Measurements from ENCODE around the gene WDFY4. TPM values are rescaled to one million over a fixed set of nuclear protein-coding genes. Genes with fewer than 3 reads are reported as not detected.

Gene WDFY4
- total and polyA plus RNA-seq, 4 donors, result 4.6 to 26.9 (median 13.5) TPM

- 56 to 63% methylated on average over 4 to 5 of the region's 5 CpGs for WGBS, 2 donors
- ATAC-seq (ENCODE audit: insufficient read depth, low FRiP score) (no peak), DNase-seq (no peak)
- Histone ChIP-seq H3K9ac (ENCODE audit: insufficient read depth in 1 of 2, low read length in 2 of 2) (no peak overlapping the region), H3K4me3 (no peak overlapping the region), H3K27me3 (ENCODE audit: control insufficient read depth in 3 of 3, insufficient read depth in 3 of 3, low read length in 2 of 3) (no peaks in the 10 kb centered on the region), H3K4me1 (ENCODE audit: control insufficient read depth in 5 of 5, insufficient read depth in 5 of 5, low read length in 5 of 5) (peaks cover 2 to 37% (median 5%) of the 10 kb centered on the region in 5 donors), H3K9me3 (ENCODE audit: control insufficient read depth in 4 of 4, insufficient read depth in 3 of 4, low read length in 3 of 4) (no peaks in the 10 kb centered on the region), H3K36me3 (ENCODE audit: control insufficient read depth in 4 of 4, insufficient read depth in 4 of 4, low read length in 4 of 4) (no peaks in the 10 kb centered on the region), H3K27ac (ENCODE audit: low read depth in 1 of 2, low read length in 1 of 2) (no peak overlapping the region)
- TF ChIP-seq CTCF (IDR thresholded peaks at IDR 0.05; ENCODE audit: control extremely low read depth, extremely low read depth), result no peak
These were observed 19.5 kb downstream of the WDFY4 start for GRCh38 chr10:48704156-48704555.

- Histone ChIP-seq H3K4me1 (ENCODE audit: control insufficient read depth in 5 of 5, insufficient read depth in 5 of 5, low read length in 5 of 5) (peaks cover 2 to 37% (median 5%) of the 10 kb centered on the region in 5 donors), H3K9ac (ENCODE audit: insufficient read depth in 1 of 2, low read length in 2 of 2) (no peak overlapping the region), H3K27me3 (ENCODE audit: control insufficient read depth in 3 of 3, insufficient read depth in 3 of 3, low read length in 2 of 3) (no peaks in the 10 kb centered on the region), H3K36me3 (ENCODE audit: control insufficient read depth in 4 of 4, insufficient read depth in 4 of 4, low read length in 4 of 4) (no peaks in the 10 kb centered on the region), H3K4me3 (no peak overlapping the region), H3K9me3 (ENCODE audit: control insufficient read depth in 4 of 4, insufficient read depth in 3 of 4, low read length in 3 of 4) (no peaks in the 10 kb centered on the region), H3K27ac (ENCODE audit: low read depth in 1 of 2, low read length in 1 of 2) (no peak overlapping the region)
- whole genome bisulfite sequencing, 2 donors, result 66 to 80% methylated on average over 9 of the region's 9 CpGs
- ATAC-seq (ENCODE audit: insufficient read depth, low FRiP score), result no peak
- DNase-seq, result no peak
- no peak for TF ChIP-seq CTCF (IDR thresholded peaks at IDR 0.05; ENCODE audit: control extremely low read depth, extremely low read depth)
These were observed 20.8 kb downstream of the WDFY4 start for GRCh38 chr10:48705401-48705938.

GRCh38 chr10:48707472-48707871 is 22.8 kb downstream of the WDFY4 start:
- peaks cover 2 to 32% (median 18%) of the 10 kb centered on the region in 5 donors for H3K4me1 ChIP-seq (ENCODE audit: control insufficient read depth in 5 of 5, insufficient read depth in 5 of 5, low read length in 5 of 5)
- no peak overlapping the region for H3K4me3 ChIP-seq
- no peak for TF ChIP-seq CTCF (IDR thresholded peaks at IDR 0.05; ENCODE audit: control extremely low read depth, extremely low read depth)
- H3K9me3 ChIP-seq (ENCODE audit: control insufficient read depth in 4 of 4, insufficient read depth in 3 of 4, low read length in 3 of 4), result no peaks in the 10 kb centered on the region
- DNase-seq (peak in 1 of 3 donors; percentile 9), ATAC-seq (ENCODE audit: insufficient read depth, low FRiP score) (no peak)
- H3K9ac ChIP-seq (ENCODE audit: insufficient read depth in 1 of 2, low read length in 2 of 2), result no peak overlapping the region
- WGBS, 2 donors, result 14 to 39% methylated on average over 2 of the region's 2 CpGs
- H3K27me3 ChIP-seq (ENCODE audit: control insufficient read depth in 3 of 3, insufficient read depth in 3 of 3, low read length in 2 of 3), result no peaks in the 10 kb centered on the region
- H3K27ac ChIP-seq (ENCODE audit: low read depth in 1 of 2, low read length in 1 of 2), result no peak overlapping the region
- no peaks in the 10 kb centered on the region for H3K36me3 ChIP-seq (ENCODE audit: control insufficient read depth in 4 of 4, insufficient read depth in 4 of 4, low read length in 4 of 4)

GRCh38 chr10:48708144-48708543 is 23.5 kb downstream of the WDFY4 start:
- peaks cover 2 to 26% (median 15%) of the 10 kb centered on the region in 5 donors for H3K4me1 ChIP-seq (ENCODE audit: control insufficient read depth in 5 of 5, insufficient read depth in 5 of 5, low read length in 5 of 5)
- H3K27ac ChIP-seq (ENCODE audit: low read depth in 1 of 2, low read length in 1 of 2), result peak overlapping the region in 1 of 2 donors; percentile 13
- no peak overlapping the region for H3K9ac ChIP-seq (ENCODE audit: insufficient read depth in 1 of 2, low read length in 2 of 2)
- ATAC-seq (ENCODE audit: insufficient read depth, low FRiP score), result no peak
- TF ChIP-seq CTCF (IDR thresholded peaks at IDR 0.05; ENCODE audit: control extremely low read depth, extremely low read depth), result no peak
- H3K36me3 ChIP-seq (ENCODE audit: control insufficient read depth in 4 of 4, insufficient read depth in 4 of 4, low read length in 4 of 4), result no peaks in the 10 kb centered on the region
- no peaks in the 10 kb centered on the region for H3K9me3 ChIP-seq (ENCODE audit: control insufficient read depth in 4 of 4, insufficient read depth in 3 of 4, low read length in 3 of 4)
- WGBS, 2 donors, result 41 to 64% methylated on average over 5 of the region's 5 CpGs
- H3K4me3 ChIP-seq, result no peak overlapping the region
- no peaks in the 10 kb centered on the region for H3K27me3 ChIP-seq (ENCODE audit: control insufficient read depth in 3 of 3, insufficient read depth in 3 of 3, low read length in 2 of 3)
- DNase-seq, result peak; percentile 35 to 74 (median 74)

Data from lung (tissue), 12 donors.